Esophagus muscularis mucosa (tissue), 3 donors: ENCODE results near the gene CPEB2.

Source experiments
- CTCF ChIP-seq, 3 experiments: fragments of 200-600 bp in 2 of 3; fragments of 450-650 bp in 1 of 3; sonication (generic) in 2 of 3; IDR thresholded peaks; one replicate each; pipeline ENCODE4 v1.5.1; 2017 to 2019; ENCODE audit warnings: antibody characterized with exemption in 3 of 3, mild to moderate bottlenecking in 2 of 3, moderate library complexity in 1 of 3
- POLR2A ChIP-seq: fragments of 450-650 bp; IDR thresholded peaks from one replicate; pipeline ENCODE4 v1.6.1; 2017; ENCODE audit warnings: antibody characterized with exemption, moderate library complexity, mild to moderate bottlenecking, low read depth

- TF ChIP-seq CTCF (IDR thresholded peaks at IDR 0.05): no peak
- TF ChIP-seq POLR2A: no peak
Measured at GRCh38 chr4:14958436-14958835, 43.8 kb upstream of the CPEB2 start.
